Measurements from ENCODE around the gene COMT.
A peak's percentile ranks its signal among the peaks of the same experiment; 100 is the strongest.

COMT gene

GRCh38 chr22:19984201-19984753 is 42.7 kb downstream of the COMT start:
- DNase-seq = no peak

- no peak for DNase-seq
Measured at GRCh38 chr22:19984851-19985811, 43.6 kb downstream of the COMT start.

- DNase-seq = no peak
Measured at GRCh38 chr22:19986011-19986409, 44.4 kb downstream of the COMT start.

- peak; percentile 82 for DNase-seq
Measured at GRCh38 chr22:19986410-19987341, 45.1 kb downstream of the COMT start.

GRCh38 chr22:19987394-19988306 is 46.1 kb downstream of the COMT start:
- DNase-seq = no peak

GRCh38 chr22:19988331-19988808 is 46.8 kb downstream of the COMT start:
- DNase-seq = no peak

- no peak for DNase-seq
Measured at GRCh38 chr22:19988965-19989724, 47.6 kb downstream of the COMT start.

- no peak for DNase-seq
Measured at GRCh38 chr22:19989725-19990067, 48.1 kb downstream of the COMT start.

- no peak for DNase-seq
Measured at GRCh38 chr22:19990188-19990587, 48.6 kb downstream of the COMT start.

- DNase-seq = no peak
Measured at GRCh38 chr22:19990609-19991394, 49.2 kb downstream of the COMT start.

- DNase-seq = no peak
Measured at GRCh38 chr22:19991395-19991644, 49.7 kb downstream of the COMT start.

- no peak for DNase-seq
Measured at GRCh38 chr22:19991645-19992451, 50.3 kb downstream of the COMT start.

- no peak for DNase-seq
Measured at GRCh38 chr22:19992481-19992911, 50.9 kb downstream of the COMT start.

- DNase-seq = no peak
Measured at GRCh38 chr22:19992921-19993355, 51.4 kb downstream of the COMT start.

- DNase-seq = no peak
Measured at GRCh38 chr22:19993926-19994325, 52.4 kb downstream of the COMT start.

- no peak for DNase-seq
Measured at GRCh38 chr22:19994851-19995610, 53.5 kb downstream of the COMT start.

GRCh38 chr22:19995611-19996339 is 54.2 kb downstream of the COMT start:
- DNase-seq = no peak

GRCh38 chr22:19996694-19997384 is 55.3 kb downstream of the COMT start:
- DNase-seq = no peak

Measured in inflammatory macrophage treated with lipopolysaccharide for 4 hours (primary cell).